ENCODE data around the gene CCR5AS.

The CCR5AS gene

GRCh38 chr3:46353647-46354410 is 53.0 kb downstream of the CCR5AS start, which contains the start of gene CCR2:
TSS of gene CCR2 (plus strand) at chr3:46354111. CDS start at chr3:46357528, 3,417 bp downstream.
- no peak within 1 kb of the TSS for H2AFZ ChIP-seq
- H3F3A ChIP-seq (replicated peaks; ENCODE audit: low read depth) = no peaks in the 10 kb centered on the region
- Mint-ChIP-seq H3K27ac (no peak within 1 kb of the TSS), H3K36me3 (ENCODE audit: low read depth) (no peaks in the 10 kb centered on the region), H3K4me3 (no peak within 1 kb of the TSS), H3K9me3 (peaks cover 2% of the 10 kb centered on the region; the same call in 2 of the 3 replicates), H3K4me1 (peaks cover 6% of the 10 kb centered on the region; the same call in 2 of the 3 replicates), H3K27me3 (ENCODE audit: insufficient read depth, low read depth, poor library complexity) (peaks cover 4% of the 10 kb centered on the region)
- no peaks in the 10 kb centered on the region for H4K20me1 ChIP-seq (replicated peaks; ENCODE audit: insufficient read depth)
- no peaks in the 10 kb centered on the region for H3K79me2 ChIP-seq (replicated peaks; ENCODE audit: insufficient read depth)
- peaks cover 4% of the 10 kb centered on the region; the same call in 1 of the 2 replicates for H3K4me1 ChIP-seq (ENCODE audit: insufficient read depth)
- no peak for TF ChIP-seq EZH2 (IDR thresholded peaks at IDR 0.05; ENCODE audit: low read depth, unreplicated experiment)
- no peak for TF ChIP-seq REST (IDR thresholded peaks at IDR 0.05; ENCODE audit: unreplicated experiment)
- TF ChIP-seq, protein P1, sequence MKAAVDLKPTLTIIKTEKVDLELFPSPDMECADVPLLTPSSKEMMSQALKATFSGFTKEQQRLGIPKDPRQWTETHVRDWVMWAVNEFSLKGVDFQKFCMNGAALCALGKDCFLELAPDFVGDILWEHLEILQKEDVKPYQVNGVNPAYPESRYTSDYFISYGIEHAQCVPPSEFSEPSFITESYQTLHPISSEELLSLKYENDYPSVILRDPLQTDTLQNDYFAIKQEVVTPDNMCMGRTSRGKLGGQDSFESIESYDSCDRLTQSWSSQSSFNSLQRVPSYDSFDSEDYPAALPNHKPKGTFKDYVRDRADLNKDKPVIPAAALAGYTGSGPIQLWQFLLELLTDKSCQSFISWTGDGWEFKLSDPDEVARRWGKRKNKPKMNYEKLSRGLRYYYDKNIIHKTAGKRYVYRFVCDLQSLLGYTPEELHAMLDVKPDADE (IDR thresholded peaks at IDR 0.05) = no peak
- no peak for TF ChIP-seq NANOG (IDR thresholded peaks at IDR 0.05; ENCODE audit: borderline replicate concordance)
- TF ChIP-seq STAT1 (IDR thresholded peaks at IDR 0.05; ENCODE audit: unreplicated experiment) = no peak
- no peak for TF ChIP-seq CTCF (conservative IDR thresholded peaks at IDR 0.05; ENCODE audit: low read depth in 2 of 2)
- TF ChIP-seq ZNF331 (CRISPR knock-in tag; IDR thresholded peaks at IDR 0.05; ENCODE audit: low read depth) = no peak
- TF ChIP-seq JUNB (IDR thresholded peaks at IDR 0.05; ENCODE audit: unreplicated experiment) = no peak
- TF ChIP-seq CREB1 (CRISPR knock-in tag; IDR thresholded peaks at IDR 0.05; ENCODE audit: low read depth) = no peak
- TF ChIP-seq, protein P2, sequence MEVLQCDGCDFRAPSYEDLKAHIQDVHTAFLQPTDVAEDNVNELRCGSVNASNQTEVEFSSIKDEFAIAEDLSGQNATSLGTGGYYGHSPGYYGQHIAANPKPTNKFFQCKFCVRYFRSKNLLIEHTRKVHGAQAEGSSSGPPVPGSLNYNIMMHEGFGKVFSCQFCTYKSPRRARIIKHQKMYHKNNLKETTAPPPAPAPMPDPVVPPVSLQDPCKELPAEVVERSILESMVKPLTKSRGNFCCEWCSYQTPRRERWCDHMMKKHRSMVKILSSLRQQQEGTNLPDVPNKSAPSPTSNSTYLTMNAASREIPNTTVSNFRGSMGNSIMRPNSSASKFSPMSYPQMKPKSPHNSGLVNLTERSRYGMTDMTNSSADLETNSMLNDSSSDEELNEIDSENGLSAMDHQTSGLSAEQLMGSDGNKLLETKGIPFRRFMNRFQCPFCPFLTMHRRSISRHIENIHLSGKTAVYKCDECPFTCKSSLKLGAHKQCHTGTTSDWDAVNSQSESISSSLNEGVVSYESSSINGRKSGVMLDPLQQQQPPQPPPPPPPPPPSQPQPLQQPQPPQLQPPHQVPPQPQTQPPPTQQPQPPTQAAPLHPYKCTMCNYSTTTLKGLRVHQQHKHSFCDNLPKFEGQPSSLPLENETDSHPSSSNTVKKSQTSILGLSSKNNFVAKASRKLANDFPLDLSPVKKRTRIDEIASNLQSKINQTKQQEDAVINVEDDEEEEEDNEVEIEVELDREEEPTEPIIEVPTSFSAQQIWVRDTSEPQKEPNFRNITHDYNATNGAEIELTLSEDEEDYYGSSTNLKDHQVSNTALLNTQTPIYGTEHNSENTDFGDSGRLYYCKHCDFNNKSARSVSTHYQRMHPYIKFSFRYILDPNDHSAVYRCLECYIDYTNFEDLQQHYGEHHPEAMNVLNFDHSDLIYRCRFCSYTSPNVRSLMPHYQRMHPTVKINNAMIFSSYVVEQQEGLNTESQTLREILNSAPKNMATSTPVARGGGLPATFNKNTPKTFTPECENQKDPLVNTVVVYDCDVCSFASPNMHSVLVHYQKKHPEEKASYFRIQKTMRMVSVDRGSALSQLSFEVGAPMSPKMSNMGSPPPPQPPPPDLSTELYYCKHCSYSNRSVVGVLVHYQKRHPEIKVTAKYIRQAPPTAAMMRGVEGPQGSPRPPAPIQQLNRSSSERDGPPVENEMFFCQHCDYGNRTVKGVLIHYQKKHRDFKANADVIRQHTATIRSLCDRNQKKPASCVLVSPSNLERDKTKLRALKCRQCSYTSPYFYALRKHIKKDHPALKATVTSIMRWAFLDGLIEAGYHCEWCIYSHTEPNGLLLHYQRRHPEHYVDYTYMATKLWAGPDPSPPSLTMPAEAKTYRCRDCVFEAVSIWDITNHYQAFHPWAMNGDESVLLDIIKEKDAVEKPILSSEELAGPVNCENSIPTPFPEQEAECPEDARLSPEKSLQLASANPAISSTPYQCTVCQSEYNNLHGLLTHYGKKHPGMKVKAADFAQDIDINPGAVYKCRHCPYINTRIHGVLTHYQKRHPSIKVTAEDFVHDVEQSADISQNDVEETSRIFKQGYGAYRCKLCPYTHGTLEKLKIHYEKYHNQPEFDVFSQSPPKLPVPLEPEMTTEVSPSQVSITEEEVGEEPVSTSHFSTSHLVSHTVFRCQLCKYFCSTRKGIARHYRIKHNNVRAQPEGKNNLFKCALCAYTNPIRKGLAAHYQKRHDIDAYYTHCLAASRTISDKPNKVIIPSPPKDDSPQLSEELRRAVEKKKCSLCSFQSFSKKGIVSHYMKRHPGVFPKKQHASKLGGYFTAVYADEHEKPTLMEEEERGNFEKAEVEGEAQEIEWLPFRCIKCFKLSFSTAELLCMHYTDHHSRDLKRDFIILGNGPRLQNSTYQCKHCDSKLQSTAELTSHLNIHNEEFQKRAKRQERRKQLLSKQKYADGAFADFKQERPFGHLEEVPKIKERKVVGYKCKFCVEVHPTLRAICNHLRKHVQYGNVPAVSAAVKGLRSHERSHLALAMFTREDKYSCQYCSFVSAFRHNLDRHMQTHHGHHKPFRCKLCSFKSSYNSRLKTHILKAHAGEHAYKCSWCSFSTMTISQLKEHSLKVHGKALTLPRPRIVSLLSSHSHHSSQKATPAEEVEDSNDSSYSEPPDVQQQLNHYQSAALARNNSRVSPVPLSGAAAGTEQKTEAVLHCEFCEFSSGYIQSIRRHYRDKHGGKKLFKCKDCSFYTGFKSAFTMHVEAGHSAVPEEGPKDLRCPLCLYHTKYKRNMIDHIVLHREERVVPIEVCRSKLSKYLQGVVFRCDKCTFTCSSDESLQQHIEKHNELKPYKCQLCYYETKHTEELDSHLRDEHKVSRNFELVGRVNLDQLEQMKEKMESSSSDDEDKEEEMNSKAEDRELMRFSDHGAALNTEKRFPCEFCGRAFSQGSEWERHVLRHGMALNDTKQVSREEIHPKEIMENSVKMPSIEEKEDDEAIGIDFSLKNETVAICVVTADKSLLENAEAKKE (CRISPR knock-in tag; IDR thresholded peaks at IDR 0.05) = no peak
- no peak for TF ChIP-seq EZH2phosphoT487 (IDR thresholded peaks at IDR 0.05; ENCODE audit: unreplicated experiment)
- TF ChIP-seq ZNF114 (CRISPR knock-in tag; IDR thresholded peaks at IDR 0.05) = no peak
- TF ChIP-seq POLR2AphosphoS5 (IDR thresholded peaks at IDR 0.05; ENCODE audit: low read depth) = no peak
- H3K9me2 ChIP-seq (ENCODE audit: insufficient read depth) = peaks cover 12% of the 10 kb centered on the region
- H3K4me2 ChIP-seq = no peak within 1 kb of the TSS
- DNase-seq (ENCODE audit: low spot score) (no peak), ATAC-seq (no peak)
- H3K4me3 ChIP-seq = no peak within 1 kb of the TSS
- no peaks in the 10 kb centered on the region for H3K27me3 ChIP-seq (ENCODE audit: insufficient read depth)
- no peak within 1 kb of the TSS for H3K27ac ChIP-seq (ENCODE audit: low read depth)
- no peaks in the 10 kb centered on the region for H3K36me3 ChIP-seq (ENCODE audit: insufficient read depth)

Data from GM23338 (cell line).